GM20431 (cell line): ENCODE measurements around the gene EPHB2.

Experiments
- in situ Hi-C: fragments of 300-500 bp; cut with MseI, MboI; formaldehyde crosslinking; loops from one replicate; pipeline ENCODE4 v1.15.0; 2020; ENCODE audit warnings: low sequenced_read_pairs; ENCODE audit not compliant: unreplicated experiment

EPHB2 gene

DNA sequence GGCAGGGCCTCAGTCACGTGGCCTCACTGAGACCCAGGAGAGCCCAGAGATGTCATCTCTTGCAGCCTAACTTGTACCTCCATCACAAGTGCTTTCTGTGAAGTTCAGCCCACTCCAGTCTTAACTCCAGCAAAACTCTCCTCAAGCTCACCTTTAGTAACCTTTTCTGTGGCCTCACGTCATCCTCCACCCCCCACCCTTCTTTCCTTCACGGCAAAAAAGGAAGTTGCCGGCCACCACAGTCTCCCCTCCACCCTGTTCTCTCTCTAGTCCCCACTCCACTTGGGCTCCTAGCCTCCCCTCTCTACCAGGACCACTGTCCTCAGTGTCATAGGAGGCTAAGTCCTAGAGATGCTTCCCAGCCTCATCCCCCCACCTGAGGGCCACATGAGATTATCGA lies 155.1 kb downstream of the EPHB2 start:
- in situ Hi-C loops: no loop called here

DNA sequence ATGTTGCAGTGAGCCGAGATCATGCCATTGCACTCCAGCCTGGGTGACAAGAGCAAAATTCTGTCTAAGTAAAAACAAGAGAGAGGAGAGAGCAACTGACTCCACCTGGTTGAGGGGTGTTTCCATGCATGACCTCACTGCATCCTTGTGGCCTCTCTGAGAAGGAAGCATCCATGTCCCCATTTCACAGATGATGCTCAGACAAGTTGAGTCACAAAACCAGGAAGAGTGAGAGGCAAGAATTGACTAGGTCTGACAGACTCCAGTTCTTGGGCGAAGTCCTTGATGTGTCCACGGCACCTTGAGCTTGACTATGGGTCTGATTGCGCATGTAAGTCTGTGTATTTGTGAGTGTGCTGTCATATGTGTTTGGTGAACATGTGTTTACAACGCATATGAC lies 156.2 kb downstream of the EPHB2 start:
- in situ Hi-C loops: no loop called here

DNA sequence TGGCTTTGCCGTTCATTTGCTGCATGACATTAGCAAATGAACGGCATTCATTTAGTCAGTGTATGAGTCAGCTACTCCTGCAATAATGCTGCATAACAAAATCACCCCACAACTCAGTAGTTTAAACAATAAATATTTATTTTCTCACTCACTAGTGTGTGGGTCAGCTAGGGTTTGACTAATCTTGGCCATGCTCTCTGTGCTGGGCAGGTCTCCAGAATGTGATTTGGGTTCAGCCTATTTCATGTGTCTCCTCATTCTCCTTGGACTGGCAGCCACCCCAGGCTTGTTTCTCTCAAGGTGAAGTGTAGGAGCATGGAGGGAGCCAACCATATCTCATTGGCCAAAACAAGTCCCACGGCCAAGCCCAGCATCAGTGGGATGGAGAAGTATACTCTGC lies 157.7 kb downstream of the EPHB2 start:
- in situ Hi-C loops: no loop called here

DNA sequence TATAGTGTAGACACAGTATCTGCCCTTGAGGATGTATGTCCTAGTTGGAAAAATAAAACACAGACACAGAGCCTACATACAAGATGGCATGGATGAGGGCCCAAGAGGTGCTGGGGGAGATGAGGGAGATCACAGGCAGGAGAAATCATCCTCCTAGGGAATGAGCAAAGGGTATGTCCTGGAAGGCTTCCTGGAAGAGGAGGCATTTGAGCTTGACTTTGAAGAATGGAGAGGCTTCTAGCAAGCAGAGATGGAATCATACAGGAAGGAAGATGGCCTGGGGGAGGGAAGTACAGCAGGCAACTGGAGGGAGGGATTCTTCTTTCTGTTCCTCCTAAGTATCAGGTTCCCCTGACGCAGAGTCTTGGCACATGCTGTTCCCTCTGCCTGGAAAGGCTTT lies 158.7 kb downstream of the EPHB2 start:
- in situ Hi-C loops: no loop called here

DNA sequence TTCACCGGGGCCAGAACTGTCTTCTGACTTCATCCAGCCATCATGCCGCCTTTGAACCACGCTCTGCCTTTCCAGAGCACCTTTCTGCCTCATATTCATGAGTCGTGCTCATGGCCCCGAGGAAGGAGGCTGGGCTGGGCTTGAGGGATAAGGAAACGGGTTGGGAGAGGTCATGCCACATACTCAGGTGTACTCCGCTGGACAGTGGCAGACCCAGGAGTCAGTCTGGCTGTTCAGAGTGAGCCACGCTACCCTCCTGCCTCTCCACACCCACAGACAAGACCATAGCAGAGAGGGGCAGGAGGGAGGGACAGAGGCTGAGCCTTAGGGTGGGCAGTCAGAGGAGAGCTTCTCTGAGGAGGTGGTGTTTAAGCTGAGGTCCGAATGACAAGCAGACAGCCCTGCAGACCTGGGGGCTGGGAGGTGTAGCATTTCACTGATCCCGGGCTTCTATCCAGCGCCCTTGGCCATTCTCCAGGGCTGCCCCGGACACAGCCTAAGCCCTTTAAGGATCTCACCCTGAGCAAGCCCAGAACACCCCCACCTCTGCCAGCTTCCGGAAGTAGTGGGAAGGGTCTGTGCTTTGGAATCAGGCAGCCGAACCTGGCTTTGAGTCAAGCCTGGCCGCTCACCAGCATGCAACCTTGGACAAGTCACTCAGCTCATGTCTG lies 159.7 kb downstream of the EPHB2 start:
- in situ Hi-C loops: no loop called here

DNA sequence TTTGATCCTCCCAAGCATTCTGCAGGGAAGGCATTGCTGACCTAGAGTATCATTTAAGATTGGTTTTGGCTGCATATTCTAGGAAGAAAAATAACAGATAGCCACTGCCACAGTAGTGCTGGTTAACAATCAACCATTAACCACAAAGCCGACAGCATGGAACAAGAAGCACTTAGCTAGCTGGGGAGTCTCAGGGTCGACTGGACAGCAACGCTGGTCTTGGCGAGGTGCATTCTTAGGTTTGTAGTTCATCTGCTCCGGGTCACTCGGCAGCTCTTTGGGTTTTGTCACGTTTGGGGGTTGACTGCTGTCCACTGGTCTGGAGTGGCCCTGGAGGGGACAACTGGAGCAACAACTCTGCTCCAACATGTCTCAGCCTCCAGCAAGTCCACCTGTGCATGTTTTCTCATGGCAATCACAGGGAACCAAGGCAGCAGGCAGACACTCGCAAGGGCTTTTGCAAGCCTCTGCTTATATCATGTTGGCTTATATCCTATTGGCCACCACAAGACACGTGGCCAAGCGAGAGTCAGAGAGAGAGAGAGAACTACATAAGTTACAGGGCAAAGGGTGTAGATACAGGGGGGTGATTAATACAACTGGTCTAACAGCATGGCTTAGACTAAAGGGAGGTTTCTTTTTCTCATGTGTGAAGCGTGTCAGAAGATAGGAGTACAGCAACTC lies 162.5 kb downstream of the EPHB2 start:
- in situ Hi-C loops: no loop called here

DNA sequence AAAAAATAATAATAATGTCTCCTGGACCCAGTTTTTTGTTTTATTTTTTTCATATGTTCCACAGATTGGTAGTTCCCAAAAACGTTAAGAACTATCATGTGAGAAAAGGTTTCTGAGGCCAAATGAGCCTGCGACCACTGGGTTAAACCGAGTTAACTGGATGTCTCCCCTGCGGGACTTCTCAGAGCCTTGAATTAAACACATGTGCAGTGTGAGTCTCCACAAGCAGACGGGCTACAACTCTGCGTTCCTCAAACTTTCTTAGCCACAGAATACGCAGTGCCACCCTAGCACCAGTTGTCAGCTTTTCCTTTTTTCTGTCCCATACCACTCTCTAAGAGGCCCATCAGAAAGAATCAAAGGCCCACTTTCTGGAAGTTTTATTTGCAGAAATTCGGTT lies 164.1 kb downstream of the EPHB2 start:
- in situ Hi-C loops: loop anchor here (25.0 kb wide), 1 partner anchor 162 kb away; the partner anchor contains the start of gene EPHB2

DNA sequence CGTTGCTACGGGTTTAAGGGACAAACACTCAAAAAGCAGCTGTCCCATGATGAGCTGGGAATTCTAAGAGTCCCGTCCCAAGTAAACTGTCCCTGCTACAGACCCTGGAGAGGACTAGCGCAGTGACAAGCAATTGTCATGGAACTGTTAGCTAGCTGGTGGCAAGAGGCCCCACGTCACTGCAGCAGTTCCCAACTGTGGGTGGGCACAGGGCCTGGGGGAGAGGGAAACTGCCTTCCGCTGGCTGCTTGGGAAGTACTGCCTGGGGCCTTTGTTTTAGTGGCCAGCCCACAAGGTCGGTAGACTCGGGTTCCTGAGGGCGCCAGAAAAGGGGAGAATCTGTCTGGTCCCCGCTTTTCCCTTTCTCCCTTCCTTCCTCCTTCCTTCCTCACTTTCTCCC lies 164.6 kb downstream of the EPHB2 start:
- in situ Hi-C loops: loop anchor here (25.0 kb wide), 1 partner anchor 163 kb away; the partner anchor contains the start of gene EPHB2

DNA sequence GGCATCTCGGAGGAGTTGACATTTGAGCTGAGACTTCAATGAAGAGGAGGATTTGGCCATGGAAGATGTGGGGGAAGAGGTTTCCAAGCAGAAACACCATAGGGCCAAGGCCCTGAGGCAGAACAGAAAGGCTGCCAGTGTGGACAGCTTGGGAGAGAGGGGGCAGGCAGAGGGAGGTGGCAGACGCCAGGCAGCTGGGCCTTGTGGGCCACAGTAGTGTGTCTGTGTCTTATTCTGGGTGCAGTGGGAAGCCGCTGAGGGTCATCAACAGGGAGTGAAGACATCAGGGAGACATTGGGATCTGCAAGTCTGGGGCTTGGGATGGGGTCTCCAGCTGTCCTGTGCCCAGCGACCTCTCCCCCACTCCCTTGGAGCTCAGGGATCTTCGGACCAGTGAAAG lies 165.2 kb downstream of the EPHB2 start:
- in situ Hi-C loops: loop anchor here (25.0 kb wide), 1 partner anchor 164 kb away; the partner anchor contains the start of gene EPHB2

DNA sequence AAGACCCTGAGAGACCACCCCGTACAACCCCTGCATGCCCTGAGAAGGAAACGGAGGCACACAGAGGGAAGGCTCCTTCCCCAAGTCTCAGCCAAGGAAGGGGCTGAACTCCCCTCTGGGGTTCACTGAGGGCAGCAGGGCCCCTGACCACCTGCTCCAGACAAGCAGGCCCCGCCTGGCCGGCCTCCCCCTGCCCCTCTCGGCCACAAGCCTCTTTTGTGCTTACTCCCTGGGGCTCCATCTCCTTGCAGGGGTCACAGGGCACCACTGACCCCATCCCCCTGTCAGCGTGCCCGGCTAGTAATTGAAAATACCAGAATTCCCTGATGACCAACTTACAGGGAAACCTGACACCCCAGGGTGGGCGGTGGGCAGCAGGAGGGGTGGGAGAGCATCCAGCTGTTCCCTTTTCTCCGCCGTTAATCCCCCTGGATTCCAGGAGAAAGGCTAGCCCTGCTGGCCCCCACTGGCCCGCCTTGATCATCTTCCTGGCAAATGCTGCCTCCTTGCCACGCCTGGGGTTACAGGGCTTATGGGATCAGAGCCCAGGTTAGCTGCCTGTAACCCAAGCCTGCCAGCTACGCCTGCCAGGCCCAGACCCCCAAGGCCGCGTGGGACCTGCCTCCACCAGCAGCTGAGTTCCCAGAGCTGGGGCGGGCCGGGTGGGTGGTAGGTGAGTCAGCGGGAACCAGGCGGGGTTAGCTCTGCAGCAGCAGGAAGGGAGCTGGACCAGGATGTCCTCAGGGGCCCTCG lies 165.9 kb downstream of the EPHB2 start:
- in situ Hi-C loops: loop anchor here (25.0 kb wide), 1 partner anchor 164 kb away; the partner anchor contains the start of gene EPHB2

DNA sequence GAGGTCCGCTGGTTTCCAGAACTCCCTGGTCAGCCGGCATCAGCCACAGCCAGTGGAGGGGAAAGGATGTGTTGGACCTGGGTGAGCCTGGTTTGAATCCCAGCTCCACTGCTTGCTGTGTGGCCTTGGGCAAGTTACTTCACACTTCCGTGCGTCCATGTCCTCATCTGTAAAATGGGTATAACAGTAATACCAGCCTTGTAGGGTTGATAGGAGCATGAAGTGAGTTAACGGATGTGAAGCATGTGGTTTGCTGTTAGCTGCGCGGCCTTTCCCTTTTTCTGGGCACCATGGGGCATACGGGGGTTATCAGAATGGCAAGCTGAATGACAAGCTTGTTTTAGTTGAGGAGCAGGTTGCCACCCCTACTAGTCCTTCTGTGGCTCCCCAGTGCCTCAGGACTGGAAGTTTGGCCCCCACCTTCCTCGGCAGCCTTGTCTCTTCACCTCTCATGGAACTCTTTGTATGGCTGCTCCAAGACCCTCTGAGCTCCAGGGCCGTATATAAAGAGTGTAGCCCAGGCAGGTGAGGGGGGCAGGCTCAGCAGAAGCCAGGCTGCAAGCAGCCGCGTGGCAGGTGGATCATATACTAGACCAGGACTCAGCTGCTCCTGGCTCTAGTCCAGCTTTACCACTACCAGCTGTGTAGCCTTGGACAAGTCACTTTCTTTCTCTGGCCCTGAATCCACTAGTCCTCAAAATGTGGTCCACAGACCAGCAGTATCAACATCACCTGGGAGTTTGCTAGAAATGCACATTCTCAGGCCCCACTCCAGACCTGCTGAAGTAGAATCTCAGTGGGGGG lies 166.7 kb downstream of the EPHB2 start:
- in situ Hi-C loops: loop anchor here (25.0 kb wide), 1 partner anchor 165 kb away; the partner anchor contains the start of gene EPHB2

DNA sequence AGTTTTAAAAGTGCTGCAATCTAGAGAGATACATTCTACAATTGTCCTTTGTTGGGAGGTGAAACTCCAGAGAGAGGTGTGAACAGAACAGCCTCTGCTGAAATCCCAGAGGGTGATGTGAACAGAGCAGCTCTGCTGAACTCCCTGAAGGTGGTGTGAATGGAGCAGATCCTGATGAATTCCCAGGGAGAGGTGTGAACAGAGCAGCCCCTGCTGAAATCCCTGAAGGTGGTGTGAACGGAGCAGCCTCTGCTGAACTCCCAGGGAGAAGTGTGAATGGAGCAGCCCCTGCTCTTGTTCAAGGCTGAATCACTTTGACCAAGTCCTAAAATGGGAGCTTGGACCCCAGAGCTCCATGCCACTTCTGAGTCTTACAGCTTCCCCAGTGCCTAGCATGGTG lies 167.3 kb downstream of the EPHB2 start:
- in situ Hi-C loops: loop anchor here (25.0 kb wide), 1 partner anchor 166 kb away; the partner anchor contains the start of gene EPHB2

DNA sequence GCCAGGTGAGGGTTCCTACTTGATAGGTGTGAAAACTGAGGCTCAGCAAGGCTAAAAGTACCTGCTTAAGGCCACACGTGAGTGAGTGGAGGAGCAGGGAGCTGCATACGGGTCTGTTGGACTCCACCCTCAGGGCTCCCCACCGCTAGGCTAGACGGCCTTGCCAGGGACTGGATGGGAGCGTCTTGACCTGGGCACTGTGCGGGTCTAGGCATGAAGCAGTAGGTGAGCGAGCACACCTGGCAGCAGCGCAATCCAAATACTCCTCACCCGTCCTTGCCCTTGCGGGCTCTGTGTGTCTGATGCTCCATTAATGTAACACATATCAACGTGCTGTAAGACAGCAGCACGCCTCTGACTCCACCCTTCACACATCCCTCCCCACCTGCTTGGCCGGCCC lies 168.0 kb downstream of the EPHB2 start:
- in situ Hi-C loops: loop anchor here (25.0 kb wide), 1 partner anchor 166 kb away; the partner anchor contains the start of gene EPHB2

DNA sequence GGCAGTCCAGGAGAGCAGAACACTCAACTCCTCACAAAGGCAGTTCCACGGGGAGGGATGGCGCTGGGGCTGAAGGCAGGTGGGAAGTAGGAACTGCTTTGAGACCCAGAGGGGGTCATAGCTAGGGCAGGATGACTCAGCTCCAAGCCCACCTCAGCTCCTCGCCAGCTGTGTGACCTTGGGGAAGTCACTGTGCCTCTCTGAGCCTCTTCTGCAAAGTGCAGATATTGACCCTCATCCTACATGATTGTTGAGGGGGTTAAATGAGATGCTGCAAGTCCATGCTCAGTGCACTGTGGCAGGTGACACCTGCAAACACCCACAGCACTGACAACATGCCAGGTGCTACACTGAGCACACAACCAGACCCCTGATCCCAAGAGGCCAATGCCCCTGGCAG lies 168.8 kb downstream of the EPHB2 start:
- in situ Hi-C loops: loop anchor here (25.0 kb wide), 1 partner anchor 167 kb away; the partner anchor contains the start of gene EPHB2

DNA sequence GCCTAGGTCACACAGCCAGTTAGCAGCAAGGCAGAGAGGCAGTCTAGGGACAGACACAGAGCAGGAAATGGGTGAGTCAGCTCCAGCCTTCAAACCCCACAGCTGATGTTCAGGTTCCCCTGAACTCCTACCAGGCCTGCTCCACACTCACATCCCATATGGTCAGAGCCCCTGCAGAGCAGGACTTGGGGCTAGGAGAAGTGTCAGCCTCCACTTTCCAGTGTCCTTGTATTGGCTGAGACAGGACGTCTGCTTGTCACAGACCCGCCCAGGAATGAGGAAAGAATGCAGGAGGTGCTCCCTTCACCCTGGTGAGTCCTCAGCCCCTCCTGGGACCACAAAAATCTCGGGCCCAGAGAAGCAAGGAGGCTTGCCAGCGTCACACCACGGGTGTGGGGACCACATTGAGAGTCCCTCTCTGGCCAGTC lies 169.5 kb downstream of the EPHB2 start:
- in situ Hi-C loops: loop anchor here (25.0 kb wide), 1 partner anchor 168 kb away; the partner anchor contains the start of gene EPHB2

DNA sequence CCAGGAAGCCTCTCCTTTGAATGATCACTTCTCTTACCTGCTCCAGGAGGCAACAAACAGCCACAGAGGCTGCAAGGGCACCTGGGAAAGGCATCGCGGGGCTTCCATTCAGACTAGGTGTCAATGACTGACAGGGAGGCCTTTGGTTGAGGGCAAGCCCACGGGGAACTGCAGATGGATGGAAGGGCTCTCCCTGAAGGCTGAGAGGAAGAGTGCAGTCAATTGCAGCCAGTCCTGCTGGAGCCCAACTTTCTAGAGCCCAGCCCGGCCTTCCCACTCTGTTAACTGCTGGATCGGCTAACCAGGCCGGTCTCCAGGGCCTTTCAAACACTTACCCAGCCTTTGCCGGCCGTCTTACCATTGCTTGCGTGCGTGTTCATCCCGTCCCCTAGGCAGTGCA lies 172.8 kb downstream of the EPHB2 start:
- in situ Hi-C loops: loop anchor here (25.0 kb wide), 1 partner anchor 171 kb away; the partner anchor contains the start of gene EPHB2

DNA sequence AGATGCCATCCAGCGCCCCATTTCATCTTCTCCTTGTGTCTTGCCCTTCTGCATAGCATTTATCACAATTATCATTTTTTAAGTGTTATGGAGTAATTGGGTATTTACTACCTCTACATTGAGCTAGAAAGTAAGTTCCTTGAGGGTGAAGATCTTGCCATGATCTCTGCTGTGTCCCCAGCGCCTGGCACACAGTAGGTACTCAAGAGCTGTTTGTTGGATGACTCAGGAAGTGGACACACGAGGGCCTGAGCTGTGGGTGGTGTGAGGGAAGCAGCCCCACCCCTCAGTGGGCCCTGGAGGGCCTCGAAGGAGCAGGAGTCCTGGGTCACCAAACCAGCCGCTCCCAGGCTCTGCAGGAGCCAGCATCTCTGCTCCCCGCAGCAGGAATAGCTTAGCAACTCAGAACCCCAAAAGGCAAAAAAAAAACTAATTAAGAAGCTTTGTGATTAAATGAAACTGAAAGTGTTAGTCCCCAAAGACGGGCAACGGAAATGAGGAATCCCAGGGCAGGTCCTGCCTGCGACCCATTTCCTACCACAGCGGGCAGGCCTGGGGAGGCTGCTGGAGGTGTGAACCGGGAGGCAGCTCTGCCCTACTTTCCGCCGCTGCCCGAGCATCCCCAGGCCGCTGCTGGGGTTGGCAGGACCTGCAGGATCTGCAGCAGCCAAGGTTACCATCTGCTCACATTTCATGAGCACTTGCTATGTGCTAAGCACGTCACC lies 174.3 kb downstream of the EPHB2 start:
- in situ Hi-C loops: loop anchor here (25.0 kb wide), 1 partner anchor 173 kb away; the partner anchor contains the start of gene EPHB2

DNA sequence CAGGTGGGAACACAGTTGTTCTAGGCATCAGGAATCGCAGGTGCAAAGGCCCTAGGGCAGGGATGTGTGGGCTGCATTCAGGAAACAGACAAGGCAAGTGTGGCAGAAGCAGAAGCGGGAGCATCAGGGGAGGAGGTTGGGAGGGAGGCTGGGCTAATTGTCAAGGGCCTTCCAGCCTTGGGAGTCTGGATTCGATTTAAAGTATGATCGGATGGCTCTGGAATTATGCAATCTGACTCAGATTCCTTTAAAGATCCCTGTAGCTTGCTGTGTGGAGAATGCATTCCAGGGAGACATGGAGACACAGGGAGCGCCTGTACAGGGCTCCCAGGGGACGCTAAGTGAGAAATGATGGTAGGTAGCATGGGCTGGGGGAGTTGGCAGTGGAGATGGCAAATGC lies 175.6 kb downstream of the EPHB2 start:
- in situ Hi-C loops: loop anchor here (25.0 kb wide), 1 partner anchor 174 kb away; the partner anchor contains the start of gene EPHB2

DNA sequence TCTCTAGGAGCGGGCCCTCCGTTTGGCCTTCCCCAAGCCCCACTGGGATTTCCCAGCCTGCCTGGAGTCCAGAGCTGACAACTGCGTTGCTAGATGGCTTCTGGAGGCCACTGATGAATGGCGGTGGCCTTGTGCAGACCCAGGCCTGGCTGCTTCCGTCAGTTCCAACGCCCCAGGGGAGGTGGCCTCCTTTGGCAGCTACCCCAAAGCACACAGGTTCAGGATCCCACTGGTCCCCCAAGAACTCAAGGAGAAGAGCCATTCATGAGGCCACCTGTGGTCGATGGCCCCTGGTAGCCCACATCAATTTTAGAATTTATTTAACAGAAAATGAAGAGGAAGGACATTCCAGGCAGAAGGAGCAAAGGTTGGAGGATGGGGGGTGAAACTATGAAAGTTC lies 176.9 kb downstream of the EPHB2 start:
- in situ Hi-C loops: loop anchor here (25.0 kb wide), 1 partner anchor 175 kb away; the partner anchor contains the start of gene EPHB2
